ENCODE data around the gene SP4. TPM values are rescaled to one million over a fixed set of nuclear protein-coding genes. Genes with fewer than 3 reads are reported as not detected.

SP4 gene
- polyA plus RNA-seq, 3 donors, result 12.4 to 13.4 (median 13.1) TPM

Other genes with a start within 250 kb of the SP4 start
- gene DNAH11, start 115.0 kb downstream of the SP4 start, polyA plus RNA-seq (ENCODE audit: insufficient read length in 3 of 3), result 1 to 10 TPM; 1.9 to 3.3 (median 1.9) TPM